Measurements from ENCODE around the gene TM9SF1.

DNA sequence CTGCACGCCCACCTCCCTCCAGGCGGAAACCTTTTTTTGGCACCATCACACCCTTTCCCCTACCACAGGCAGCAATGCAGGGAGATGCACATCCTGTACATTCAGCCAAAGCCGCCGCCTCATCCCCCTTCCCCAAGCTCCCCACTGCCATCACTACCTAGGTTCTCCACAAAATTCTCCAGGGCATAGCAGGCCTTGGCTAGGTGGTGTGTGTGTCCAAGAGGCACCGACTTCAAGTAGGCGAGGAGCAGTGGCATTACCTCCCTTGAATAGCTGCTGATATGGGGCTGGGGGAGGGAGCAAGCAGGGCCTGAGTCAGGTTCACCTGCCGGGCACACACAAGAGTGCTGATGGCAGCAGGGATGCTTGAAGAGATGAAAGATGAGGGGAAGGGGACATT is 10.2 kb downstream of the TM9SF1 start:
- TF ChIP-seq USF2 (IDR thresholded peaks at IDR 0.05; ENCODE audit: low read depth, low read length): no peak
- TF ChIP-seq, protein P1, sequence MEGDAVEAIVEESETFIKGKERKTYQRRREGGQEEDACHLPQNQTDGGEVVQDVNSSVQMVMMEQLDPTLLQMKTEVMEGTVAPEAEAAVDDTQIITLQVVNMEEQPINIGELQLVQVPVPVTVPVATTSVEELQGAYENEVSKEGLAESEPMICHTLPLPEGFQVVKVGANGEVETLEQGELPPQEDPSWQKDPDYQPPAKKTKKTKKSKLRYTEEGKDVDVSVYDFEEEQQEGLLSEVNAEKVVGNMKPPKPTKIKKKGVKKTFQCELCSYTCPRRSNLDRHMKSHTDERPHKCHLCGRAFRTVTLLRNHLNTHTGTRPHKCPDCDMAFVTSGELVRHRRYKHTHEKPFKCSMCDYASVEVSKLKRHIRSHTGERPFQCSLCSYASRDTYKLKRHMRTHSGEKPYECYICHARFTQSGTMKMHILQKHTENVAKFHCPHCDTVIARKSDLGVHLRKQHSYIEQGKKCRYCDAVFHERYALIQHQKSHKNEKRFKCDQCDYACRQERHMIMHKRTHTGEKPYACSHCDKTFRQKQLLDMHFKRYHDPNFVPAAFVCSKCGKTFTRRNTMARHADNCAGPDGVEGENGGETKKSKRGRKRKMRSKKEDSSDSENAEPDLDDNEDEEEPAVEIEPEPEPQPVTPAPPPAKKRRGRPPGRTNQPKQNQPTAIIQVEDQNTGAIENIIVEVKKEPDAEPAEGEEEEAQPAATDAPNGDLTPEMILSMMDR (conservative IDR thresholded peaks at IDR 0.05; ENCODE audit: low read depth, low read length): no peak
- no peak for TF ChIP-seq RAD21 (IDR thresholded peaks at IDR 0.05; ENCODE audit: low read length)
- no peak for TF ChIP-seq POLR2A (IDR thresholded peaks at IDR 0.05; ENCODE audit: low read depth, low read length)
- no peak for TF ChIP-seq MXI1 (IDR thresholded peaks at IDR 0.05; ENCODE audit: borderline replicate concordance, low read depth, low read length)
- TF ChIP-seq BHLHE40 (IDR thresholded peaks at IDR 0.05; ENCODE audit: low read depth, low read length): no peak
- no peak for TF ChIP-seq CHD1 (IDR thresholded peaks at IDR 0.05; ENCODE audit: low read depth, low read length)
